Effector memory CD4-positive, alpha-beta T cell (primary cell): ENCODE results near the gene LAG3.

ENCODE experiments used
- DNase-seq, 3 donors: peaks; one replicate each; pipeline ENCODE4 v3.0.0-alpha.2; 2020
- H3K27ac ChIP-seq: 2 replicates; pipeline ENCODE4 v1.7.0; 2013; ENCODE audit warnings: mild to moderate bottlenecking, low read length, moderate library complexity; ENCODE audit not compliant: insufficient read depth, poor library complexity, severe bottlenecking
- H3K27me3 ChIP-seq: replicated peaks from 2 replicates; pipeline ENCODE4 v1.7.0; 2013; ENCODE audit warnings: mild to moderate bottlenecking, low read length; ENCODE audit not compliant: insufficient read depth, control insufficient read depth, poor library complexity, severe bottlenecking
- H3K36me3 ChIP-seq: 2 replicates; pipeline ENCODE4 v1.7.0; 2013; ENCODE audit warnings: mild to moderate bottlenecking, low read length, moderate library complexity; ENCODE audit not compliant: control insufficient read depth, insufficient read depth
- H3K4me1 ChIP-seq: 2 replicates; pipeline ENCODE4 v1.7.0; 2013; ENCODE audit warnings: low read length, mild to moderate bottlenecking; ENCODE audit not compliant: control insufficient read depth, insufficient read depth, poor library complexity, severe bottlenecking
- H3K4me3 ChIP-seq: 2 replicates; pipeline ENCODE4 v1.7.0; 2013; ENCODE audit warnings: low read length, low read depth, mild to moderate bottlenecking; ENCODE audit not compliant: insufficient read depth, poor library complexity, severe bottlenecking
- H3K9me3 ChIP-seq: 2 replicates; pipeline ENCODE4 v1.7.0; 2013; ENCODE audit warnings: mild to moderate bottlenecking, low read length, moderate library complexity; ENCODE audit not compliant: control insufficient read depth

The LAG3 gene

GRCh38 chr12:6822426-6823135 lies 50.3 kb downstream of the LAG3 start:
- peaks cover 10% of the 10 kb centered on the region for H3K4me1 ChIP-seq
- peaks cover 6% of the 10 kb centered on the region for H3K27me3 ChIP-seq
- H3K27ac ChIP-seq, result no peak overlapping the region
- H3K9me3 ChIP-seq, result no peaks in the 10 kb centered on the region
- H3K4me3 ChIP-seq, result no peak overlapping the region
- DNase-seq, result no peak
- H3K36me3 ChIP-seq, result peaks cover 24% of the 10 kb centered on the region

- H3K27ac ChIP-seq, result no peak overlapping the region
- H3K9me3 ChIP-seq, result no peaks in the 10 kb centered on the region
- peaks cover 7% of the 10 kb centered on the region for H3K27me3 ChIP-seq
- H3K4me1 ChIP-seq, result peaks cover 10% of the 10 kb centered on the region
- H3K4me3 ChIP-seq, result no peak overlapping the region
- H3K36me3 ChIP-seq, result peaks cover 15% of the 10 kb centered on the region
- DNase-seq, result no peak
These were observed 51.1 kb downstream of the LAG3 start for GRCh38 chr12:6823182-6824084.

GRCh38 chr12:6824085-6824775 lies 51.9 kb downstream of the LAG3 start:
- no peak overlapping the region for H3K4me3 ChIP-seq
- DNase-seq, result no peak
- peaks cover 14% of the 10 kb centered on the region for H3K4me1 ChIP-seq
- peaks cover 7% of the 10 kb centered on the region for H3K27me3 ChIP-seq
- H3K36me3 ChIP-seq, result peaks cover 7% of the 10 kb centered on the region
- no peaks in the 10 kb centered on the region for H3K9me3 ChIP-seq
- H3K27ac ChIP-seq, result no peak overlapping the region

- H3K27ac ChIP-seq, result no peak overlapping the region
These were observed 52.6 kb downstream of the LAG3 start for GRCh38 chr12:6824901-6825381.

GRCh38 chr12:6825398-6826124 lies 53.2 kb downstream of the LAG3 start:
- DNase-seq, result peak; percentile 64 to 74 (median 67)
- Histone ChIP-seq H3K36me3 (no peaks in the 10 kb centered on the region), H3K9me3 (no peaks in the 10 kb centered on the region), H3K4me1 (peaks cover 18% of the 10 kb centered on the region), H3K27ac (no peak overlapping the region), H3K27me3 (peaks cover 7% of the 10 kb centered on the region), H3K4me3 (no peak overlapping the region)

More at GRCh38 chr12:6824901-6825381, 52.6 kb downstream of the LAG3 start:
- Histone ChIP-seq H3K36me3 (peaks cover under 1% of the 10 kb centered on the region), H3K4me3 (no peak overlapping the region), H3K4me1 (peaks cover 18% of the 10 kb centered on the region), H3K27me3 (peaks cover 7% of the 10 kb centered on the region), H3K9me3 (no peaks in the 10 kb centered on the region)
- DNase-seq, result no peak

GRCh38 chr12:6826125-6826733 lies 53.9 kb downstream of the LAG3 start:
- H3K27me3 ChIP-seq, result peaks cover 7% of the 10 kb centered on the region

GRCh38 chr12:6826734-6827436 lies 54.6 kb downstream of the LAG3 start:
- Histone ChIP-seq H3K36me3 (no peaks in the 10 kb centered on the region), H3K27ac (no peak overlapping the region), H3K9me3 (no peaks in the 10 kb centered on the region), H3K27me3 (peaks cover 7% of the 10 kb centered on the region), H3K4me3 (no peak overlapping the region), H3K4me1 (peaks cover 10% of the 10 kb centered on the region)
- no peak for DNase-seq

More at GRCh38 chr12:6826125-6826733, 53.9 kb downstream of the LAG3 start:
- Histone ChIP-seq H3K27ac (no peak overlapping the region), H3K4me3 (no peak overlapping the region), H3K9me3 (no peaks in the 10 kb centered on the region), H3K36me3 (no peaks in the 10 kb centered on the region), H3K4me1 (peaks cover 16% of the 10 kb centered on the region)
- DNase-seq, result no peak

GRCh38 chr12:6827437-6827911 lies 55.2 kb downstream of the LAG3 start:
- Histone ChIP-seq H3K9me3 (no peaks in the 10 kb centered on the region), H3K27me3 (peaks cover 7% of the 10 kb centered on the region), H3K4me1 (peaks cover 8% of the 10 kb centered on the region), H3K36me3 (no peaks in the 10 kb centered on the region), H3K27ac (no peak overlapping the region), H3K4me3 (no peak overlapping the region)
- DNase-seq, result peak in 1 of 3 donors; percentile 25
